ENCODE data around the gene CFAP298.

CFAP298 gene

DNA sequence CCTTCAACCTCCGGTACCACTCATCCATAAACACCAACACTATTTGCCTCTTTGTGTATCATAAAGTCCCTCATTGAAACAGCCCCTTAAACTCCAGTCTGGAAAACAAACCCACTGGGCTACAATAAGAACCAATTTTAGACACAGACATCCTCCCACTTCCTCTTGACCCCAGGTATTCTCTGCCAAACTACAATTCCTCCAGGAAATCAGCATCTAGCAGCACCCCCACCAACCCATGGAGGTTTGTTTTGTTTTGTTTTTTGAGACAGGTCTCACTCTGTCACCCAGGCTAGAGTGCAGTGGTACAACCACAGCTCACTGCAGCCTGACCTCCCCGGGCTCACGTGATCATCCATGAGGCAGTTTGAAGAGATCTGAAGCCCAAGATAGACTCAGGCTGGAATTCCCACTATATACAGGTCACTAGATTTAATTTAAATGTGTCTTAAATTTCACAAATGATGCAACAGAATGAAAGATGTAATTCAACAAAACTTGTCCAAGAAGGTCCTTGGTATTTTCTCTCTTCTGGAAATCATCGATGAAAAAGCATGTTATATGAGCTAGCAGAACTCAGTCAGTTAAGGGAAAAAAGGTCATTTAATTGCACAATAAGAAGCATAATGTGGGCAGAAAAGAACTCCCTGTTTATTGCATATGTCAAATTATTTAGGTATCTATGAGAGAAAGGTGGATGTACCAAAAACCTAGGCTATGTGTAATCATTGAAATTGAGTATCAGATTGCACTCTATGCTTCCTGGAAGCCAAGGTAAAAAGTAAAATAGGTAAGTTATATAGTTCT lies 57.1 kb downstream of the CFAP298 start:
- no peak overlapping the region for H3K4me3 ChIP-seq (ENCODE audit: low read depth, low read length)

DNA sequence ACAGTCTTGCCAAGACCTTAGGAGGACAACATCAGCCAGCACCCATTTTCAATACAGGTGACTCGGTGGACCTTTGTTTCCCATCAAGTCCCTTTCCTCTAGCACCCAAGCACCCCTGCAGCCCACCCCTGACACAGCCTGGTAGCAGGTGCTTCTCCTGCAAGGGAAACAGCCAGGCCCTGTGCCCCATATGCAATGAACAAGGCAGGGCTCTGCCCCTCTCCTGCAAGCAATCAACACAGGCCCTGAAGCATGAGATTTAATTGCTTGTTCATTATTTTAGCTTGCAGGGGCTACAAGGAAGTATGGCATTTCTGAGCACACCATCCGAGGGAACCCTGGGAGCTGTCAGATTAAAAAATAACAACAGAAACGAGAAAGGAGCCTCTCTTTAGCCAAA lies 62.3 kb downstream of the CFAP298 start:
- TF ChIP-seq, protein P1, sequence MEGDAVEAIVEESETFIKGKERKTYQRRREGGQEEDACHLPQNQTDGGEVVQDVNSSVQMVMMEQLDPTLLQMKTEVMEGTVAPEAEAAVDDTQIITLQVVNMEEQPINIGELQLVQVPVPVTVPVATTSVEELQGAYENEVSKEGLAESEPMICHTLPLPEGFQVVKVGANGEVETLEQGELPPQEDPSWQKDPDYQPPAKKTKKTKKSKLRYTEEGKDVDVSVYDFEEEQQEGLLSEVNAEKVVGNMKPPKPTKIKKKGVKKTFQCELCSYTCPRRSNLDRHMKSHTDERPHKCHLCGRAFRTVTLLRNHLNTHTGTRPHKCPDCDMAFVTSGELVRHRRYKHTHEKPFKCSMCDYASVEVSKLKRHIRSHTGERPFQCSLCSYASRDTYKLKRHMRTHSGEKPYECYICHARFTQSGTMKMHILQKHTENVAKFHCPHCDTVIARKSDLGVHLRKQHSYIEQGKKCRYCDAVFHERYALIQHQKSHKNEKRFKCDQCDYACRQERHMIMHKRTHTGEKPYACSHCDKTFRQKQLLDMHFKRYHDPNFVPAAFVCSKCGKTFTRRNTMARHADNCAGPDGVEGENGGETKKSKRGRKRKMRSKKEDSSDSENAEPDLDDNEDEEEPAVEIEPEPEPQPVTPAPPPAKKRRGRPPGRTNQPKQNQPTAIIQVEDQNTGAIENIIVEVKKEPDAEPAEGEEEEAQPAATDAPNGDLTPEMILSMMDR (IDR thresholded peaks at IDR 0.05; ENCODE audit: low read depth, low read length, missing control alignments): no peak
- DNase-seq (ENCODE audit: low read depth): no peak
- no peak overlapping the region for H3K4me3 ChIP-seq (ENCODE audit: low read depth, low read length)

More for the DNA sequence above, 57.1 kb downstream of the CFAP298 start:
- TF ChIP-seq, protein P1 (IDR thresholded peaks at IDR 0.05; ENCODE audit: low read depth, low read length, missing control alignments): no peak
- DNase-seq (ENCODE audit: low read depth): no peak

- no peak overlapping the region for H3K4me3 ChIP-seq (ENCODE audit: low read depth, low read length)
- no peak for DNase-seq (ENCODE audit: low read depth)
- TF ChIP-seq, protein P1 (IDR thresholded peaks at IDR 0.05; ENCODE audit: low read depth, low read length, missing control alignments): no peak
Measured at GRCh38 chr21:32549440-32549839, 62.7 kb downstream of the CFAP298 start.

Data from GM12864 (cell line).